Measurements from ENCODE around the gene UNC5B.

UNC5B gene

GRCh38 chr10:71349406-71349805 is 137.0 kb downstream of the UNC5B start:
- DNase-seq: no peak

GRCh38 chr10:71351087-71351486 is 138.7 kb downstream of the UNC5B start:
- DNase-seq: no peak

- no peak for DNase-seq
Observed at GRCh38 chr10:71351628-71352319, 139.4 kb downstream of the UNC5B start.
